GM23338 (cell line): ENCODE data around the gene TANC2.

Source experiments
- CREB1 ChIP-seq: fragments of 250-450 bp; sonication (Bioruptor Pico); IDR thresholded peaks from 2 replicates; pipeline ENCODE4 v1.5.0; 2020; ENCODE audit warnings: low read depth, mild to moderate bottlenecking, moderate library complexity
- CTCF ChIP-seq, 2 experiments: fragments of 200-600 bp in 1 of 2; sonication (generic) in 1 of 2; conservative IDR thresholded peaks; 2 replicates each; pipeline versions ENCODE4 v1.5.1 to v1.6.1; 2016 to 2017; ENCODE audit warnings: antibody characterized with exemption in 2 of 2, low read depth in 2 of 2, mild to moderate bottlenecking in 2 of 2, moderate library complexity in 1 of 2
- ETS1 ChIP-seq: IDR thresholded peaks from 2 replicates; pipeline ENCODE4 v1.6.1; 2016; ENCODE audit warnings: antibody characterized with exemption
- EZH2 ChIP-seq: fragments of 200-600 bp; sonication (generic); IDR thresholded peaks from one replicate; pipeline ENCODE4 v1.8.0; 2017; ENCODE audit warnings: antibody characterized with exemption, mild to moderate bottlenecking, low read depth; ENCODE audit not compliant: unreplicated experiment
- EZH2phosphoT487 ChIP-seq: fragments of 200-600 bp; sonication (generic); IDR thresholded peaks from one replicate; pipeline ENCODE4 v1.8.1; 2018; ENCODE audit warnings: antibody characterized with exemption; ENCODE audit not compliant: unreplicated experiment
- JUNB ChIP-seq: IDR thresholded peaks from one replicate; pipeline ENCODE4 v1.6.1; 2016; ENCODE audit warnings: antibody characterized with exemption; ENCODE audit not compliant: unreplicated experiment
- NANOG ChIP-seq: IDR thresholded peaks from 2 replicates; pipeline ENCODE4 v1.6.1; 2016; ENCODE audit warnings: antibody characterized with exemption, borderline replicate concordance
- POLR2AphosphoS5 ChIP-seq: IDR thresholded peaks from 2 replicates; pipeline ENCODE4 v1.6.1; 2016; ENCODE audit warnings: antibody characterized with exemption, low read depth
- REST ChIP-seq: IDR thresholded peaks from one replicate; pipeline ENCODE4 v1.6.1; 2018; ENCODE audit warnings: antibody characterized with exemption; ENCODE audit not compliant: unreplicated experiment
- STAT1 ChIP-seq: IDR thresholded peaks from one replicate; pipeline ENCODE4 v1.6.1; 2016; ENCODE audit warnings: antibody characterized with exemption; ENCODE audit not compliant: unreplicated experiment
- ZNF114 ChIP-seq: fragments of 250-450 bp; sonication (Bioruptor Pico); IDR thresholded peaks from 2 replicates; pipeline ENCODE4 v1.5.0; 2020; ENCODE audit warnings: mild to moderate bottlenecking, moderate library complexity
- ZNF331 ChIP-seq: fragments of 250-450 bp; sonication (Bioruptor Pico); IDR thresholded peaks from 2 replicates; pipeline ENCODE4 v1.5.0; 2020; ENCODE audit warnings: low read depth, mild to moderate bottlenecking, moderate library complexity
- ZNF462 ChIP-seq: fragments of 250-450 bp; sonication (Bioruptor Pico); IDR thresholded peaks from 2 replicates; pipeline ENCODE4 v1.5.0; 2020; ENCODE audit warnings: mild to moderate bottlenecking, moderate library complexity

- TF ChIP-seq CTCF (conservative IDR thresholded peaks at IDR 0.05; ENCODE audit: low read depth in 2 of 2) (no peak), POLR2AphosphoS5 (no peak), REST (no peak), ETS1 (no peak), EZH2 (no peak), NANOG (no peak), EZH2phosphoT487 (no peak), JUNB (no peak), CREB1 (CRISPR knock-in tag) (no peak), ZNF462 (CRISPR knock-in tag) (no peak), ZNF114 (CRISPR knock-in tag) (no peak), STAT1 (no peak), ZNF331 (CRISPR knock-in tag) (no peak)
These were observed 35.8 kb downstream of the TANC2 start for GRCh38 chr17:63001689-63002394.
